CD4-positive, CD25-positive, alpha-beta regulatory T cell (primary cell): ENCODE results near the gene LYZ. TPM values are rescaled to one million over a fixed set of nuclear protein-coding genes. Genes with fewer than 3 reads are reported as not detected.

Source experiments
- ATAC-seq, 2 donors: fragments of 150-1000 bp; cut with Tn5 transposase; one replicate each; pipeline ENCODE4 v1.10.0; 2021; ENCODE audit warnings: low read depth in 2 of 2, moderate number of reproducible peaks in 2 of 2, moderate library complexity in 1 of 2
- DNase-seq, 3 donors: peaks; one replicate each; pipeline versions ENCODE4 v3.0.0 to v3.0.0-alpha.2; 2012 to 2022; ENCODE audit warnings: mixed read lengths in 1 of 3
- H3K27ac ChIP-seq: one replicate; pipeline ENCODE4 v1.7.0; 2013; ENCODE audit warnings: mild to moderate bottlenecking, low read length; ENCODE audit not compliant: insufficient read depth, poor library complexity, severe bottlenecking
- H3K27me3 ChIP-seq: one replicate; pipeline ENCODE4 v1.7.0; 2013; ENCODE audit warnings: low read length; ENCODE audit not compliant: control insufficient read depth, insufficient read depth
- H3K36me3 ChIP-seq: one replicate; pipeline ENCODE4 v1.7.0; 2013; ENCODE audit warnings: mild to moderate bottlenecking, low read length, moderate library complexity; ENCODE audit not compliant: control insufficient read depth, insufficient read depth
- H3K4me1 ChIP-seq: 2 replicates; pipeline ENCODE4 v1.7.0; 2013; ENCODE audit warnings: mild to moderate bottlenecking, low read length; ENCODE audit not compliant: insufficient read depth, control insufficient read depth, poor library complexity, severe bottlenecking
- H3K4me3 ChIP-seq: one replicate; pipeline ENCODE4 v1.7.0; 2013; ENCODE audit warnings: low read depth, mild to moderate bottlenecking, low read length, moderate library complexity
- H3K9me3 ChIP-seq, 2 experiments: 1 replicate in 1 of 2; 2 replicates in 1 of 2; pipeline ENCODE4 v1.7.0; 2013; ENCODE audit warnings: low read length in 2 of 2, mild to moderate bottlenecking in 1 of 2, moderate library complexity in 1 of 2; ENCODE audit not compliant: control insufficient read depth in 2 of 2
- H3K27ac Mint-ChIP-seq, 3 donors: one replicate each; pipeline ENCODE4 v1.8.0; 2020 to 2022; ENCODE audit warnings: mild to moderate bottlenecking in 3 of 3, mixed read lengths in 3 of 3, moderate library complexity in 2 of 3
- H3K27me3 Mint-ChIP-seq: one replicate; pipeline ENCODE4 v1.8.0; 2022; ENCODE audit warnings: mild to moderate bottlenecking, mixed read lengths
- H3K36me3 Mint-ChIP-seq: one replicate; pipeline ENCODE4 v1.8.0; 2020; ENCODE audit warnings: mixed read lengths
- H3K4me1 Mint-ChIP-seq, 4 donors: one replicate each; pipeline ENCODE4 v1.8.0; 2020 to 2022; ENCODE audit warnings: mixed read lengths in 4 of 4, mild to moderate bottlenecking in 1 of 4
- H3K4me3 Mint-ChIP-seq, 4 donors: one replicate each; pipeline ENCODE4 v1.8.0; 2020 to 2022; ENCODE audit warnings: mild to moderate bottlenecking in 4 of 4, mixed read lengths in 4 of 4, moderate library complexity in 3 of 4
- H3K9me3 Mint-ChIP-seq, 7 donors: one replicate each; pipeline ENCODE4 v1.8.0; 2020 to 2022; ENCODE audit warnings: mixed read lengths in 7 of 7, mild to moderate bottlenecking in 3 of 7, moderate library complexity in 2 of 7
- polyA plus RNA-seq, 4 donors: library from polyadenylated mRNA; unstranded; fragments of 300-500 nt; fragmentation: Illumina TruSeq; gene quantifications; one replicate each; pipeline ENCODE4 v1.2.3, GENCODE V29; 2021
- total RNA-seq: library from RNA; stranded (reverse); gene quantifications from one replicate; pipeline ENCODE4 v1.2.3, GENCODE V29; 2022

The LYZ gene
- total and polyA plus RNA-seq, 5 donors from 2014 or later = 0.95 to 17.6 (median 3.7) TPM

DNA sequence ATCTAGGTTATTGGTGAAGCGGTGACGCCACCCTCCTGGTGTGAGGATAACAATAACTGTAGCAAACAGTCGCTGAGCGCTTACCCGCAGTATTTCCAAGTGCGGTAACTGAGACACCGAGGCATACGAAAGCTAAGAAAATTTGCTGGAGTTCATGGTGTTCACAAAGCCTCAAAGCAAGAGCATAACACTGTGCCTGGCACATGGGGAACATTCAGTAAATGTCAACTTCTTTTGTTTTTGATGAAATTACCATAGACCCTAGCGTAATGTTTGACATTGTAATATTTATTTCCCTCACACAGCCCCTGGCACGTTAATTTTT lies 12.1 kb downstream of the LYZ start:
- Mint-ChIP-seq H3K4me1 (peaks cover 19 to 39% (median 28%) of the 10 kb centered on the region in 4 donors), H3K4me3 (peak overlapping the region; percentile 82 to 95 (median 92)), H3K9me3 (no peaks in the 10 kb centered on the region), H3K36me3 (peaks cover 6% of the 10 kb centered on the region), H3K27ac (peak overlapping the region; percentile 88 to 94 (median 90)), H3K27me3 (peaks cover 4% of the 10 kb centered on the region)
- ATAC-seq = no peak
- Histone ChIP-seq H3K36me3 (peaks cover 8% of the 10 kb centered on the region), H3K27ac (peak overlapping the region; percentile 98), H3K9me3 (no peaks in the 10 kb centered on the region), H3K4me1 (peaks cover 30% of the 10 kb centered on the region), H3K4me3 (peak overlapping the region; percentile 98), H3K27me3 (no peaks in the 10 kb centered on the region)
- no peak for DNase-seq

DNA sequence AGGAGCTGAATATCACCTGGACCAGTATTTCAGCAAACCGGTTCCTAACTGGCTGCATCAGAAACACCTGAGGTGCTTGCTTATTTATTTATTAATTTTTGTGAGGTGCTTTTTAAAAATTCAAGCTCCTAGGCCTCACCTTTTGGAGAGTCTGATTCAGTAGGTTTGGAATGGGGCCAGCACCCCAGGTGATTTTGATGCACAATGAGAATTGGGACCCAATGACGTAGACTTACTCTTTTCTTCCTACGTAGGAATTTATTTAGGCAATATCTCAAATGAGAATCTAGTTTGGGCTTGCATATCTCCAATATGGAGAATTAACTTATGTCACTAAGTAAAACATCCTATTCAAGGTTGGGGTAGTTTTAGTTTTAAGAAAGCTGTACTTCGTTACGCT lies 18.6 kb downstream of the LYZ start:
- no peak overlapping the region for H3K27ac Mint-ChIP-seq

DNA sequence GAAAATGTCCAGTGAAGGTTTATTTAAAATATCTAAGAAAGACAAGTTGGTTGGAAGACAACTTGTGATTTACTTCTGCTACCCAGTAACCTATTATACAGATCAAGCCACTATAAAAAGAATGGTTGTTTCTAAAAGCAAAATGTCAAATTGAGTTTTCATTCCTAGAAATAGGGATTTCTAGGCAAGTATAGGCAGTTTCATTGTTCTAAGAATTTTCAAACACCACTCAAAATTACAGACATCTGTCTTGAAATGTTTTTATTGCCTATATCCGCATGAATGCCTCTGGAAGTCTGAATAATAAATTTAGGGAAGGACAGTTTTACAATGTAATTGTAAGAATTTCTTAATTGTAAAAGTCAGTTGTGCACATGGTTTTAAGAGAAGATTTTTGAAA lies 20.0 kb downstream of the LYZ start:
- ATAC-seq (no peak), DNase-seq (no peak)
- H3K27ac Mint-ChIP-seq = peak overlapping the region in 1 of 3 donors; percentile 20
- H3K36me3 Mint-ChIP-seq = peaks cover 38% of the 10 kb centered on the region
- H3K4me1 Mint-ChIP-seq = peaks cover 18 to 36% (median 21%) of the 10 kb centered on the region in 4 donors
- H3K27me3 Mint-ChIP-seq = no peaks in the 10 kb centered on the region
- no peaks in the 10 kb centered on the region for H3K9me3 ChIP-seq
- H3K4me1 ChIP-seq = no peaks in the 10 kb centered on the region
- H3K4me3 Mint-ChIP-seq = no peak overlapping the region
- H3K36me3 ChIP-seq = peaks cover 63% of the 10 kb centered on the region
- H3K4me3 ChIP-seq = no peak overlapping the region
- no peak overlapping the region for H3K27ac ChIP-seq
- H3K9me3 Mint-ChIP-seq = peaks cover 0 to 3% (median 0%) of the 10 kb centered on the region in 7 donors
- no peaks in the 10 kb centered on the region for H3K27me3 ChIP-seq

More for the DNA sequence above, 18.6 kb downstream of the LYZ start:
- Mint-ChIP-seq H3K36me3 (peaks cover 25% of the 10 kb centered on the region), H3K27me3 (no peaks in the 10 kb centered on the region), H3K4me3 (no peak overlapping the region), H3K9me3 (no peaks in the 10 kb centered on the region), H3K4me1 (peaks cover 18 to 39% (median 22%) of the 10 kb centered on the region in 4 donors)
- no peak for DNase-seq
- Histone ChIP-seq H3K27me3 (no peaks in the 10 kb centered on the region), H3K4me3 (no peak overlapping the region), H3K36me3 (peaks cover 54% of the 10 kb centered on the region), H3K4me1 (peaks cover 5% of the 10 kb centered on the region), H3K27ac (no peak overlapping the region), H3K9me3 (no peaks in the 10 kb centered on the region)
- ATAC-seq = no peak

DNA sequence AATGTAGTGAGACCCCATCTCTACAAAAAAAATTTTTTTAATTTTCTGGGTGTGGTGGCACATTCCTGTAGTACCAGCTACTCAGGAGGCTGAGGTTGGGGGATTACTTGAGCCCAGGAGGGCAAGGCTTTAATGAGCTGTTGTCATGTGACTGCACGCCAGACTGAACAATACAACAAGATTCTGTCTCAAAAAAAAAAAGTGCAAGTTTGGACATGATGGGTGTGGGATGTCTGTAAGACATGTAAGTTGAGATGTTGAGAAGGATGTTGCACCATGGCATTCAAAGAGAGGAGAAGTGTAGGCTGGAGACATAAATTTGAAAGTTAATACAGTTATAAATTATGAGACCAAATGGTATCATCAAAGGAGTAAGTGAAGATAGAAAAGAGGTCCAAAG lies 34.9 kb downstream of the LYZ start:
- no peaks in the 10 kb centered on the region for H3K9me3 ChIP-seq
- DNase-seq (no peak), ATAC-seq (no peak)
- H3K27ac ChIP-seq = no peak overlapping the region
- Mint-ChIP-seq H3K27ac (peak overlapping the region in 1 of 3 donors; percentile 5), H3K4me1 (peaks cover 19 to 39% (median 23%) of the 10 kb centered on the region in 4 donors), H3K27me3 (no peaks in the 10 kb centered on the region), H3K9me3 (no peaks in the 10 kb centered on the region), H3K4me3 (no peak overlapping the region), H3K36me3 (peaks cover 43% of the 10 kb centered on the region)
- no peak overlapping the region for H3K4me3 ChIP-seq
- H3K27me3 ChIP-seq = no peaks in the 10 kb centered on the region
- peaks cover 24% of the 10 kb centered on the region for H3K36me3 ChIP-seq
- H3K4me1 ChIP-seq = no peaks in the 10 kb centered on the region

DNA sequence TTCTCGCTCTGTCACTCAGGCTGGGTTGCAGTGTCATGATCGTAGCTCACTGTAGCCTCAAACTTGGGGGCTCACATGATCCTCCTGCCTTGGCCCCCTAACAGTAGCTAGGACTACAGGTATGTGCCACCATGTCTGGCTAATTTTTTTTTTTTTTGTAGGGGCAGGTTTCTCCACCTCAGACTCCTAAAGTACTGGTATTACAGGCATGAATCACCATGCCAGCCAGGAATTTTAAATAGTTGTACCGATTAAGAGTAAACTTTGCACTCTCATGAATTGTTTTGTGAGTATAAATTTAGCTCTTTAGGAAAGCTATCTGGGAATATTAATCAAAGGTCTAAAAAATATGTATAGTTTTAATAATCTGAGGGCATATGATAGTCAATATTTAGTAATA lies 36.9 kb downstream of the LYZ start:
- H3K4me3 ChIP-seq = no peak overlapping the region
- H3K27me3 ChIP-seq = no peaks in the 10 kb centered on the region
- Mint-ChIP-seq H3K4me1 (peaks cover 17 to 35% (median 22%) of the 10 kb centered on the region in 4 donors), H3K36me3 (peaks cover 35% of the 10 kb centered on the region), H3K4me3 (no peak overlapping the region), H3K27ac (peak overlapping the region in 1 of 3 donors; percentile 38), H3K9me3 (no peaks in the 10 kb centered on the region), H3K27me3 (no peaks in the 10 kb centered on the region)
- no peaks in the 10 kb centered on the region for H3K4me1 ChIP-seq
- H3K27ac ChIP-seq = no peak overlapping the region
- no peak for ATAC-seq
- DNase-seq = no peak
- H3K9me3 ChIP-seq = no peaks in the 10 kb centered on the region
- peaks cover 13% of the 10 kb centered on the region for H3K36me3 ChIP-seq

DNA sequence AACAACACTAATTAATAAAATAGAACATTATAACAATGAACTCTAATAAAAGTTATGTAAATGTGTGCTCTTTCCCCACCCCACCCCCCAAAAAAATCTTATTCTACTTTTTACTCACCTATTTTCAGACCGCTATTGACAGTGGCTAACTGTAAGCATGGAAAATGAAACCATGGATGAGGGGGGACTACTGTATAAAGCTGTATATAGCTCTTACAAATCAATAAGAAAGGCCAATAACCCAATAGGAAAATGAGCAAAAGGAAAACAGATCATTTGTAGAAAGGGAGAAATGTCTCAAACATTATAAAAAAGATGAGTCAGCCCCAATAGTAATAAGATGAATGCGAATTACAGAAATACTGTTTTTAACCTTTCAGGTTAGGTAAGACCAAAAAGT lies 38.7 kb downstream of the LYZ start:
- Mint-ChIP-seq H3K4me3 (no peak overlapping the region), H3K27ac (peak overlapping the region in 1 of 3 donors; percentile 12), H3K9me3 (no peaks in the 10 kb centered on the region), H3K36me3 (peaks cover 38% of the 10 kb centered on the region), H3K27me3 (no peaks in the 10 kb centered on the region), H3K4me1 (peaks cover 17 to 37% (median 24%) of the 10 kb centered on the region in 4 donors)
- no peaks in the 10 kb centered on the region for H3K9me3 ChIP-seq
- no peak overlapping the region for H3K4me3 ChIP-seq
- no peak for ATAC-seq
- H3K4me1 ChIP-seq = no peaks in the 10 kb centered on the region
- no peaks in the 10 kb centered on the region for H3K27me3 ChIP-seq
- peaks cover 17% of the 10 kb centered on the region for H3K36me3 ChIP-seq
- H3K27ac ChIP-seq = no peak overlapping the region
- DNase-seq = no peak

DNA sequence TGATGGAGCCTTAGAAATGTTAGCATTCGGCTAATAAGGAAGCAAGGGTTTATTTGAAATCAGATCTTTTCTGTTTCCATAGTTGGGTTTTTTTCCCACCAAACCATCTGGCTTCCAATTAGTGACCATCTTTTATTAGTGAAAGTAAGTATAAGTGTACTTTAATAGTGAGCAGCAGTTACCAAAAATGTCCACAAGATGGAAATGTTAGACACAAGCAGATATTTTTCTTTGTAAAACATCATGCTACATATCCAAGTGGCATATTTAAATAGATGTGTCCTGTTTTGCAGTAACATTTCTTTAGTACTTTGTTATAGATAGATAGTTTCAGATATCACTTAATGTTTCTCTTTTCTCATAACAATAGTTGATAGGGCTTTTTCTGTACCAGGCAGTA lies 40.2 kb downstream of the LYZ start:
- H3K36me3 Mint-ChIP-seq = peaks cover 36% of the 10 kb centered on the region
- no peaks in the 10 kb centered on the region for H3K9me3 ChIP-seq
- DNase-seq = peak in 2 of 3 donors; percentile 26 to 56

DNA sequence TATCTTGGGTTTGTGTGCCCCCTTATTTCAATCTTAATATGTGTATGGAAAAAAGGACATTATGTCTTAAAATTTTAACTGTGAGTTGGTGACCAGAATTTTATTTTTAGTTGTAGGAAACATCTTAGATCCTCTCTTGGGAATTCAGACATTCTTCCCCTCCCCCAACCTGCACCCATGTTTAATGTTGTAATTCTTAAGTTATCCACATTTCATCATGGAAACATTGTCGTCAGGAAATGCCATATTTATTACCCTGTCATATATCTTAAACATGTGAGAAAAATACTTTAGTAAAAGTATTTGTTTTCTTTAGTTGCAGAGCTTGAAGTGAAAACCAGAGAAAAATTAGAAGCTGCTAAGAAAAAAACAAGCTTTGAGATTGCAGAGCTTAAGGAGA lies 41.6 kb downstream of the LYZ start:
- no peak overlapping the region for H3K4me3 Mint-ChIP-seq
- H3K9me3 Mint-ChIP-seq = no peaks in the 10 kb centered on the region
- ATAC-seq (no peak), DNase-seq (no peak)
- Histone ChIP-seq H3K36me3 (peaks cover 15% of the 10 kb centered on the region), H3K9me3 (no peaks in the 10 kb centered on the region), H3K27ac (no peak overlapping the region), H3K4me1 (no peaks in the 10 kb centered on the region), H3K27me3 (no peaks in the 10 kb centered on the region), H3K4me3 (no peak overlapping the region)
- H3K27ac Mint-ChIP-seq = no peak overlapping the region
- H3K4me1 Mint-ChIP-seq = peaks cover 10 to 31% (median 19%) of the 10 kb centered on the region in 4 donors
- H3K27me3 Mint-ChIP-seq = no peaks in the 10 kb centered on the region
- peaks cover 32% of the 10 kb centered on the region for H3K36me3 Mint-ChIP-seq

More for the DNA sequence above, 40.2 kb downstream of the LYZ start:
- Mint-ChIP-seq H3K27me3 (no peaks in the 10 kb centered on the region), H3K4me1 (peaks cover 14 to 37% (median 25%) of the 10 kb centered on the region in 4 donors), H3K27ac (no peak overlapping the region), H3K9me3 (no peaks in the 10 kb centered on the region), H3K4me3 (no peak overlapping the region)
- Histone ChIP-seq H3K4me1 (no peaks in the 10 kb centered on the region), H3K36me3 (peaks cover 19% of the 10 kb centered on the region), H3K27ac (no peak overlapping the region), H3K4me3 (no peak overlapping the region), H3K27me3 (no peaks in the 10 kb centered on the region)
- ATAC-seq = no peak
